DMS53 (cell line): ENCODE data around the gene ENDOD1.

ENCODE experiments used
- DNase-seq: peaks from one replicate; lab custom pipeline; 2025; lab: John Stamatoyannopoulos, UW

The ENDOD1 gene

GRCh38 chr11:95076416-95076815 is 13.2 kb upstream of the ENDOD1 start:
- DNase-seq, result peak; percentile 70

- no peak for DNase-seq
Measured at GRCh38 chr11:95076981-95077380, 12.7 kb upstream of the ENDOD1 start.

- DNase-seq, result no peak
Measured at GRCh38 chr11:95078526-95078925, 11.1 kb upstream of the ENDOD1 start.

DNA sequence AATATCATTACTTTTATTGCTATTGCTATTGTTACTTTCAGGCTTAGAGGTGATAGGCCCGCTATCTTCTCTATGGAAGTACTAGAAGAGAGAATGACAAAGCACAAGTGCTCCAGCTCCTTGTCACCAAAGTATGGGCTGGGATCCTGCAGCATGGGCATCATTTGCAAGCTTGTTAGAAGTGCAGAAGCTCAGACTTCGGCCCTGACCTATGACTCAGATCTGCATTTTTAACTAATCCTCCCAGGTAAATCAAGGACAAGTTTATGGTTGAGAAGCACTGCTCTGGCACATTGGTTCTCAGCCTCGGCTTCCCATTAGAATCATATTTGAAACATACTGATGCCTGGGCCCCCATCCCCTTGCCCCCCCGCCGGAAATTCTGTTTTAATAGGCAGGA is 8.6 kb upstream of the ENDOD1 start:
- DNase-seq, result no peak

- DNase-seq, result no peak
Measured at GRCh38 chr11:95081412-95081811, 8.2 kb upstream of the ENDOD1 start.

DNA sequence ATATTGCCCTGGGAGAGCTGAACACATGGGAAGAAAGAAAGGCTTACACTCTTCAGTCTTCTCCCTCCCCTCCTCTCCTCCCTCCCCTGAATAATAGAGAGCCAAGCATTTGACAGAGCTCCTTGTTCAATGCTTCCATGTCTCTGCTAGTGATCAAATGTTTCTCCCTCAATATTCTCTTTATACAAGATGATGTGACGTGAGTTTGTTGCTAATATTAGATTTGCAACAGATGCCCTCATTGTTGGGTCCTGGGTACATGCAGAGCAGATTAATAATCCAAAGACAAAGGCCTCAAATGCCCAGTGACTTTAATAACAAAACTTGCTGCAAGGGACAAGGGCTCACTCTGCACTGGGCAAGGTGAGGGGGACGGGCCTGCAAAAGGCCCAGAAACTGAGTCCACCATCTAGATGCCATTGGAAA is 7.1 kb upstream of the ENDOD1 start:
- no peak for DNase-seq

DNA sequence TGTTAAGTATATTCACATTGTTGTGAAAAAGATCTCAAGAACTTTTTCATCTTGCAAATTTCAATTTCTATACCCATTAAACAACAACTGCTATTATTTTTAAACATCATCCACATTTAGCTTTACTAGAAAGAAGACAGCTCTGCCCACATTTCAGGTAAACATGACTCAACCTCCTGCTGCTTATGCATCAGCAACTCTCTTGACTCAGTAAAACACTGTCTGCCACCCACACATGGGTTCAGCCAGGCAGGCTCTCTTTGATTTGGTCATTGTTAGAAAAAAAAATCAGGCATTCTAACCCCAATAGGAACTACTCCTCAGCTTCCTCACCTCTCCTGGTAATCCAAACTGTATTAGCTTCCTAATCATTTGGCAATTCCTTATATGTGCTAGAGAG is 5.1 kb upstream of the ENDOD1 start:
- peak; percentile 49 for DNase-seq

DNA sequence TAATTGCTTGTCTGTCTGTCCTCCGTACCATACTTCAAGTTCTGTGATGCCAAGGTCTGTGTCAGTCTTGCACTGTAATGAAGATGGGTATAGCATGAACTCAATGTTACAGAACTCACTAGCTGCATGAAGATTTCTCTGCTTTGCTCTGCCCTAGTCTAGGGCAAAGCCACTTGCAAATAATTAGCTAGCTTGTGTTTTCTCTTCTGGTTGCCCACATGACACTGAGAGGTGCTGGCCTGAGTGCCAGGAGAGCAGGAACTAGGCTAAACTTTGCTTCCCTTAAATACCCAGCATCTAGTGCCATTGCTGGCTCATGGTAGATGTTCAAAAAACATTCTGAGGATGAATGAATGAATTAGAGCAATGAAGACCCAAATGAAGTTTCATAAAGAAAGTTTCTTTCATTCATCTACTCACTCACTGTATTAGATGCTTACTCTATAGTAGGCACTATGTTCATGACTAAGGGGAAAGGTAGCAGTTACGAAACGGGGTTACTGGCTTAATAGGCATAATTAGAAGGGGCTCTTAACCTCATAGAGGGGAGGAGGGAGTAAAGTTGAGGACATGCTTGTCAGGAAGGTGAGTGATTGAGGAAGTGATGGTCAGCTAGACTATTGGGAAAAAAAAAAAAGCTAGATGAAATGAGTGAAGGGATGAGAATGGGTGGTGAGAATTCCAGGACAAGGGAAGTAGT is 4.4 kb upstream of the ENDOD1 start:
- DNase-seq, result no peak

DNA sequence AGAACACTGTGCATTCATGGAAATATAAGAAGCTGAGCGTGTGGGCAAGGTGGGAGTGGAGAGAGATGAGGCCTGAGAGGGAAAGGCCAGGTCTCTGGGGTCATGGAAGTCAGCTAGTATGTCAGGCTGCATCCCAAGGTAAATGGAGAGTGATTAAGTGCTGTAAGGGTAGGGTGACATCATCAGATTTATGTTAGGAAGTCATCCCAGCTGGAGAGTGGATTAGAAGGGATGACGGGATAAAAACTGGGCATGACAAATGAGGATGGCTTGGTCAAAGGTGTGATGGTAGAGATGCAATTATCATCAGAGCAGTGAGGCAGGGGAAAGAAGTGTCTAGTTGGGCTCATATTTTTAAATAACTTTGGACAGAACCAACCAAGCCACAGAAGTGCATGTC is 3.5 kb upstream of the ENDOD1 start:
- DNase-seq, result no peak

GRCh38 chr11:95086836-95087570 is 2.6 kb upstream of the ENDOD1 start:
- DNase-seq, result no peak

- peak; percentile 37 for DNase-seq
Measured at GRCh38 chr11:95088946-95089619, 563 bp upstream of the ENDOD1 start.

GRCh38 chr11:95091663-95092180 is 2.1 kb downstream of the ENDOD1 start:
- no peak for DNase-seq

- DNase-seq, result peak; percentile 48
Measured at GRCh38 chr11:95092549-95093324, 3.1 kb downstream of the ENDOD1 start.

DNA sequence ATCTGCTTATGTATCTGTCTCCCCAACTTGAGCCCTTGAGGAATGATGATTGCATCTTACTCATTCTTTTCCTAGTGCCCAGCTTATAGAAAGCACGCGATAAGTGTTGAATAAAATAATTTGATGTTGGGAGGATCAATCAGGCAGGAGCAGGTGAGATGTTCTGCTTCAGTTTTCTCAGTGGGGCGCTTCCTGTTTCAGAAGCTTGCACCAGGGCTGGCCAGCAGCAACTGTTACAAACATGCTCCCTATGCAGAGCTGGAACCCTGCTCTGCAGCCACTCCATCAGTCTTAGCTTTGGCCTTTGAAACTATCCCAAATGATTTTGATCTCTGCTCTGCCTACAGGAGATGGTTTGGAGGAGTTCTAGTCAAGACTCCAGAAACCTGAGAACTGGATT is 3.9 kb downstream of the ENDOD1 start:
- no peak for DNase-seq

DNA sequence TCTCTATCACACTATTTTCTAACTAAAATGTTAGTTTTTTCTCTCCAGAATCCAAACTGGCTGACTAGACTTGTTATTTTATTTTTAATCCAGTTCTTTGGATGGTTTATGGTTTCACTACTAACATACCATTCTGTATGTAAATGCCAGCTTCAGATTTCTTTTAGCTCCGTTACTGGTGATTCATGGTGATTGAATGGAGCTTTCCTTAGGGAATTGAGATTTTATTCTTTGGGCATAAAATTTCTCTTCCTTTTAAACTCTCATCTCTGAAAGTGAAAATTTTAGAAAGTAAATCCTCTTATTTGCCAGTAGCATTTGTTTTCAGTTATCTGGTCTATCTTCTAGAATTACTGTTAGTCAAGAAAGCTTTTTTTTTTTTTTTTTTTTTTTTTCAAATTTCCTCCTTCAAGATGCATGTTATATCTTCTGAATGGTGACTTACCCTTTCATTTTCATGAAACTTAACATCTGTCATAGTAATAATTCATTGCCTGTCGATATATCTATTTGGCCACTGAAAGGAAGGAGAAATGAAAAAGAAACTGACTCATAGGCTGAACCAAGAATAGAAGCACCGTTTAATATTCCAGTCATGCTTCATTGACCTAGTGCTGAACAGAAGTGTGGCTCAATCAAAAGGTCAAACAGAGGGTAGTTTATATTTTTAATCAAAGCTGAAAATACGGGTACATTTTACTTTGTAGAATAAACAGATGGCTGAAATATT is 6.4 kb downstream of the ENDOD1 start:
- DNase-seq, result peak; percentile 25

DNA sequence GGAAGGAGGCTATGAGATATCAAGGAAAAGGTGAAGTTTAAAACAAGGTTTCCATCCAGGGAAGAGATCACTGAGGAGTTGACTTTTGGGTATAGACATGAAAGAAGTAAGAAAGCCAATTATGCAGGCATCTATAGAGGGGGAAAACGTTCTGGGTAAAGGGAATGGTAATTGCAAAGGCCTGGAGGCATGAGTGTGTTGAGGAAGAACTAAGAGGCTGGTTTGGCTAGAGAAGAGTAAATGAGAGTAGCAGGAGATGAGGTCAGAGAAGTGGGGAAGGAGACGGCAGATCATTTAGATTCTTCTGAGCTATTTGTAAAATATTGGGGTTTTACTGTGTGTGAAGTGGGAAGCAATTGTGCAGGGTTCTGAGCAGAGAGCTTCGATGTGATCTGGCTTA is 7.6 kb downstream of the ENDOD1 start:
- DNase-seq, result no peak

GRCh38 chr11:95098826-95099225 is 9.2 kb downstream of the ENDOD1 start:
- DNase-seq, result no peak

DNA sequence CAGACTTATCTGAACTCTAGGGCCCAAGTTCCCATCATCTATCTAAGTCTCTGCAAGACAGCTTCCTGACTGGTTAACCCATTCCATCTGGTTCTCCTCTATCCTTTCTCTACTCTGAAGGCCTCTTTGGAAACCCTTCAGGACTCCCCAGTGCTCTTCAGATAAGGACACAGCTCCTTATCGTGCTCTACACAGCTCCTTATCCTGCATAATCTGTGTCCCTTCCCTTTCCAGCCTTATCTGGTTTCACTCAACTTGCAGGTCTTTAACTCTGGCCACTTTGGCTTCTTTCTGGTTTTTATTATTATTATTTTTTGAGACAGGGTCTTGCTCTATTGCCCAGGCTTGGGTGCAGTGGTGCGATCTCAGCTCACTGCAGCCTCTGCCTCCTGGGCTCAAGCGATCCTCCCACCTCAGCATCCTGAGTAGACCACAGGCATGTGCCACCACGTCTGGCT is 10.6 kb downstream of the ENDOD1 start:
- DNase-seq, result no peak

DNA sequence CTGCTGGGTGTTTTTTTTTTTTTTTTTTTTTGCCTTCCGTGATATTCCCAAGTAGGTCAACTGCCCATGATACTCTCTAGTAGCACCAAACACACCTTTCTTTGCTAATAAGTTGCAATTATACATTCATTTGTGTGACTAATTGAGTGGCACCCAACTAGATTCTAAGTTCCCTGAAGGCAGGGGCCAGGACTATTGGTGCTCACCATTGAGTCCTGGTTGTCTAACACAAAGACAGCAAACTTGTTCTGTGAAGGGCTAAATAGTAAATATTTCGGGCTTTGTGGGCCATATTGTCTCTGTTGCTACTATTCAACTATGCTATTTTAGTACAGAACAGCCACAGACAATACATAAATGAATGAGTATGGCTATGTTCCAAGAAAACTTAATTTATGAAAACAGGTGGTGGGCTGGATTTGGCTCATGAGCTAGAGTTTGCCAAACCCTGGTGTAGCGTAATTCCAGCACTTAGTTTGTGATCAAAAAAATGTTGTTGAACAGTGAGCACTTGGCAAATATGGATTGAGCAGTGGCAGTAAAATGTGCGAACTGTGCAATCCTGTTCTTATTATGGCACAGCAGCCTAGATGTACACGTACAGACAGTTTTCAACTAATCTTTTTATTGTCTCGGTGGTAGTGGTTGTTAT is 11.3 kb downstream of the ENDOD1 start:
- DNase-seq, result no peak

GRCh38 chr11:95101935-95102334 is 12.3 kb downstream of the ENDOD1 start:
- no peak for DNase-seq

- DNase-seq, result no peak
Measured at GRCh38 chr11:95102733-95103132, 13.1 kb downstream of the ENDOD1 start.
